Pancreas (tissue), 10 donors: ENCODE measurements around the gene CCDC89. TPM values are rescaled to one million over a fixed set of nuclear protein-coding genes. Genes with fewer than 3 reads are reported as not detected.

Source experiments
- ATAC-seq, 4 donors: fragments of 200-7000 bp; cut with Tn5 transposase; one replicate each; pipeline versions ENCODE4 v1.8.0 to v1.9.1; 2020; ENCODE audit warnings: mild to moderate bottlenecking in 4 of 4, moderate library complexity in 4 of 4
- DNase-seq, 6 donors: peaks; one replicate each; pipeline ENCODE4 v3.0.0-alpha.2; 2020
- FAIRE-seq: peaks from 2 replicates; lab custom pipeline; 2012; peaks lifted over from hg19 to GRCh38; lab: Jason Lieb, UNC
- H3K27ac ChIP-seq, 4 donors: fragments of 200-600 bp; sonication (generic); 1 replicate in 3 of 4; 2 replicates in 1 of 4; pipeline versions ENCODE4 v1.5.0 to v1.8.0; 2020
- H3K27me3 ChIP-seq, 4 donors: fragments of 200-600 bp; one replicate each; pipeline ENCODE4 v1.8.0; 2021
- H3K36me3 ChIP-seq, 3 donors: fragments of 200-600 bp; sonication (generic) in 1 of 3; one replicate each; pipeline versions ENCODE4 v1.5.0 to v1.8.0; 2020 to 2021
- H3K4me1 ChIP-seq, 3 donors: fragments of 200-600 bp; one replicate each; pipeline ENCODE4 v1.8.0; 2021
- H3K4me3 ChIP-seq, 4 donors: fragments of 200-600 bp; sonication (generic) in 2 of 4; one replicate each; pipeline versions ENCODE4 v1.5.0 to v1.8.0; 2020 to 2021
- H3K9me3 ChIP-seq, 4 donors: fragments of 200-600 bp; one replicate each; pipeline ENCODE4 v1.8.0; 2021
- CTCF ChIP-seq, 4 donors: fragments of 200-600 bp; sonication (generic) in 3 of 4; IDR thresholded peaks; one replicate each; pipeline versions ENCODE4 v1.5.0 to v1.8.0; 2021; ENCODE audit warnings: antibody characterized with exemption in 4 of 4
- WGBS, 2 donors: extraction: QIAGEN DNeasy Blood & Tissue Kit; methylation state at CpG; one replicate each; pipeline ENCODE4 v1.1.7; 2013; 5-methylcytosine and 5-hydroxymethylcytosine counted together
- intact Hi-C, 3 donors: fragments of 100-400 bp; cut with DNase I; formaldehyde crosslinking; loops; one replicate each; pipeline versions ENCODE4 v1.11.1 to v1.14.2; 2022
- polyA plus RNA-seq, 2 donors: library from polyadenylated mRNA; stranded (reverse); fragments of 200-250 nt; gene quantifications; one replicate each; pipeline ENCODE4 v1.2.3, GENCODE V29; 2013
- total RNA-seq, 6 donors: library from RNA; stranded (reverse); fragmentation: NEBNext Ultra II Directional in 4 of 6; extraction: Animal tissue kit (Norgen Biotek cat#: 25700) in 4 of 6; gene quantifications; one replicate each; pipeline versions ENCODE4 v1.2.1 to v1.2.4, GENCODE V29; 2021 to 2023
- donor health status: healthy with polysubstance abuse.
- donor health status: DM: no; HTN: no; CAD: no; lungs with moderate emphysema.
- donor health status: DM: no; HTN: no; CAD: no.
- donor health status: control.
- donor health status: control.
- donor health status: Bipolar disorder and iron deficiency.
- donor health status: DM: yes; HTN: yes; CAD: no.
- donor health status: DM: no; HTN: no; CAD: no.
- donor health status: DM: no; HTN: no; CAD: no.
- donor health status: DM: yes; HTN: yes; CAD: no.

The CCDC89 gene
- total and polyA plus RNA-seq, 8 donors = 0.11 to 0.62 (median 0.21) TPM; not detected in 4

- no peaks in the 10 kb centered on the region for H3K27me3 ChIP-seq
- no peaks in the 10 kb centered on the region for H3K9me3 ChIP-seq
- DNase-seq (no peak), FAIRE-seq (no peak), ATAC-seq (no peak)
- intact Hi-C loops = no loop called here
- 83 to 90% methylated on average over 5 of the region's 5 CpGs for WGBS, 2 donors
- no peaks in the 10 kb centered on the region for H3K4me1 ChIP-seq
- TF ChIP-seq CTCF (IDR thresholded peaks at IDR 0.05) = no peak
- H3K27ac ChIP-seq = no peak overlapping the region
- no peaks in the 10 kb centered on the region for H3K36me3 ChIP-seq
- H3K4me3 ChIP-seq = no peak overlapping the region
Observed at GRCh38 chr11:85709941-85710702, 24.1 kb upstream of the CCDC89 start.

- H3K27ac ChIP-seq = no peak overlapping the region
- H3K36me3 ChIP-seq = no peaks in the 10 kb centered on the region
- H3K4me3 ChIP-seq = no peak overlapping the region
- no peak for TF ChIP-seq CTCF (IDR thresholded peaks at IDR 0.05)
- H3K27me3 ChIP-seq = no peaks in the 10 kb centered on the region
- intact Hi-C loops = no loop called here
- no peaks in the 10 kb centered on the region for H3K9me3 ChIP-seq
- FAIRE-seq (no peak), DNase-seq (no peak), ATAC-seq (no peak)
- no peaks in the 10 kb centered on the region for H3K4me1 ChIP-seq
Observed at GRCh38 chr11:85705800-85706199, 19.8 kb upstream of the CCDC89 start.

GRCh38 chr11:85704967-85705366 is 19.0 kb upstream of the CCDC89 start:
- Histone ChIP-seq H3K4me1 (no peaks in the 10 kb centered on the region), H3K36me3 (no peaks in the 10 kb centered on the region), H3K4me3 (no peak overlapping the region), H3K27ac (no peak overlapping the region), H3K27me3 (no peaks in the 10 kb centered on the region), H3K9me3 (no peaks in the 10 kb centered on the region)
- TF ChIP-seq CTCF (IDR thresholded peaks at IDR 0.05) = no peak
- DNase-seq (no peak), ATAC-seq (no peak), FAIRE-seq (no peak)
- intact Hi-C loops = no loop called here
- WGBS, 2 donors = 95 to 98% methylated on average over 3 of the region's 3 CpGs

GRCh38 chr11:85699957-85700741 is 14.2 kb upstream of the CCDC89 start:
- TF ChIP-seq CTCF (IDR thresholded peaks at IDR 0.05) = no peak
- Histone ChIP-seq H3K4me1 (no peaks in the 10 kb centered on the region), H3K27ac (no peak overlapping the region), H3K36me3 (no peaks in the 10 kb centered on the region), H3K9me3 (no peaks in the 10 kb centered on the region), H3K4me3 (no peak overlapping the region), H3K27me3 (no peaks in the 10 kb centered on the region)
- DNase-seq (no peak), ATAC-seq (no peak), FAIRE-seq (no peak)
- 86 to 87% methylated on average over 2 of the region's 2 CpGs for WGBS, 2 donors
- intact Hi-C loops = loop anchor here in 1 of 3 donors (10.0 kb wide), 1 partner anchor 585 kb away; no protein-coding TSS in a partner anchor
